Stomach (tissue), 4 donors: Measurements from ENCODE around the gene KDM4B.

Experiments used
- POLR2A ChIP-seq, 4 donors: fragments of 450-650 bp; IDR thresholded peaks; one replicate each; pipeline ENCODE4 v1.6.1; 2016; ENCODE audit warnings: antibody characterized with exemption in 4 of 4, control low read depth in 2 of 4, mild to moderate bottlenecking in 1 of 4, moderate library complexity in 1 of 4
- POLR2AphosphoS5 ChIP-seq, 3 donors: sonication (generic); formaldehyde crosslinking; IDR thresholded peaks; one replicate each; pipeline ENCODE4 v1.6.1; 2016; ENCODE audit warnings: antibody characterized with exemption in 3 of 3
- TF ChIP-seq, protein P1 (sequence below), 7 experiments: fragments of 450-650 bp in 4 of 7; fragments of 200-600 bp in 3 of 7; sonication (generic) in 3 of 7; IDR thresholded peaks; one replicate each; pipeline ENCODE4 v1.5.1; 2016 to 2019; ENCODE audit warnings: antibody characterized with exemption in 7 of 7, control low read depth in 2 of 7, mild to moderate bottlenecking in 1 of 7

GRCh38 chr19:5131031-5131505, 162.2 kb downstream of the KDM4B start:
- TF ChIP-seq, protein P1, sequence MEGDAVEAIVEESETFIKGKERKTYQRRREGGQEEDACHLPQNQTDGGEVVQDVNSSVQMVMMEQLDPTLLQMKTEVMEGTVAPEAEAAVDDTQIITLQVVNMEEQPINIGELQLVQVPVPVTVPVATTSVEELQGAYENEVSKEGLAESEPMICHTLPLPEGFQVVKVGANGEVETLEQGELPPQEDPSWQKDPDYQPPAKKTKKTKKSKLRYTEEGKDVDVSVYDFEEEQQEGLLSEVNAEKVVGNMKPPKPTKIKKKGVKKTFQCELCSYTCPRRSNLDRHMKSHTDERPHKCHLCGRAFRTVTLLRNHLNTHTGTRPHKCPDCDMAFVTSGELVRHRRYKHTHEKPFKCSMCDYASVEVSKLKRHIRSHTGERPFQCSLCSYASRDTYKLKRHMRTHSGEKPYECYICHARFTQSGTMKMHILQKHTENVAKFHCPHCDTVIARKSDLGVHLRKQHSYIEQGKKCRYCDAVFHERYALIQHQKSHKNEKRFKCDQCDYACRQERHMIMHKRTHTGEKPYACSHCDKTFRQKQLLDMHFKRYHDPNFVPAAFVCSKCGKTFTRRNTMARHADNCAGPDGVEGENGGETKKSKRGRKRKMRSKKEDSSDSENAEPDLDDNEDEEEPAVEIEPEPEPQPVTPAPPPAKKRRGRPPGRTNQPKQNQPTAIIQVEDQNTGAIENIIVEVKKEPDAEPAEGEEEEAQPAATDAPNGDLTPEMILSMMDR (IDR thresholded peaks at IDR 0.05), result no peak
- no peak for TF ChIP-seq POLR2AphosphoS5 (IDR thresholded peaks at IDR 0.05)
- TF ChIP-seq POLR2A (IDR thresholded peaks at IDR 0.05), result no peak
